MM.1S (cell line): ENCODE measurements around the gene FAM120A.

Source experiments
- DNase-seq: peaks from one replicate; pipeline ENCODE4 v3.0.0-alpha.2; 2015
- H2AFZ ChIP-seq: fragments of 300-600 bp; sonication (generic); 2 replicates; pipeline ENCODE4 v1.6.0; 2016; ENCODE audit warnings: antibody characterized with exemption, low read length
- H3F3A ChIP-seq: fragments of 300-600 bp; sonication (generic); 2 replicates; pipeline ENCODE4 v1.6.1; 2016; ENCODE audit warnings: mild to moderate bottlenecking, antibody characterized with exemption, low read length, moderate library complexity, mixed read lengths; ENCODE audit not compliant: insufficient read depth
- H3K27ac ChIP-seq: fragments of 300-600 bp; sonication (generic); 2 replicates; pipeline ENCODE4 v1.5.1; 2016; ENCODE audit warnings: mild to moderate bottlenecking, low read length
- H3K27me3 ChIP-seq: fragments of 300-600 bp; sonication (generic); replicated peaks from 2 replicates; pipeline ENCODE4 v1.6.0; 2016; ENCODE audit warnings: low read length; ENCODE audit not compliant: insufficient read depth
- H3K36me3 ChIP-seq: fragments of 300-600 bp; sonication (generic); replicated peaks from 2 replicates; pipeline ENCODE4 v1.6.1; 2016; ENCODE audit warnings: mild to moderate bottlenecking, low read length, mixed read lengths; ENCODE audit not compliant: insufficient read depth
- H3K4me1 ChIP-seq: fragments of 300-600 bp; sonication (generic); 2 replicates; pipeline ENCODE4 v1.6.1; 2016; ENCODE audit warnings: low read length, mixed read lengths
- H3K4me2 ChIP-seq: fragments of 300-600 bp; sonication (generic); 2 replicates; pipeline ENCODE4 v1.6.0; 2016; ENCODE audit warnings: low read depth, low read length
- H3K4me3 ChIP-seq: fragments of 300-600 bp; sonication (generic); 2 replicates; pipeline ENCODE4 v1.5.1; 2016; ENCODE audit warnings: low read length, mixed read lengths
- H3K79me2 ChIP-seq: fragments of 300-600 bp; sonication (generic); 2 replicates; pipeline ENCODE4 v1.6.1; 2016; ENCODE audit warnings: mixed run types, low read length, mixed read lengths
- H3K9ac ChIP-seq: fragments of 300-600 bp; sonication (generic); 2 replicates; pipeline ENCODE4 v1.6.1; 2016; ENCODE audit warnings: low read length, mixed read lengths
- H3K9me2 ChIP-seq: fragments of 300-600 bp; sonication (generic); replicated peaks from 2 replicates; pipeline ENCODE4 v1.6.1; 2016; ENCODE audit warnings: mild to moderate bottlenecking, low read length, mixed read lengths; ENCODE audit not compliant: insufficient read depth
- H3K9me3 ChIP-seq: fragments of 300-600 bp; sonication (generic); replicated peaks from 2 replicates; pipeline ENCODE4 v1.6.1; 2016; ENCODE audit warnings: mild to moderate bottlenecking, low read length, mixed read lengths; ENCODE audit not compliant: insufficient read depth
- H4K20me1 ChIP-seq: fragments of 300-600 bp; sonication (generic); 2 replicates; pipeline ENCODE4 v1.6.1; 2016; ENCODE audit warnings: mild to moderate bottlenecking, low read length, moderate library complexity, mixed read lengths; ENCODE audit not compliant: insufficient read depth
- EZH2 ChIP-seq: fragments of 300-600 bp; sonication (generic); optimal IDR thresholded peaks from 2 replicates; pipeline ENCODE3; 2017; ENCODE audit warnings: low read depth, mild to moderate bottlenecking, antibody characterized with exemption, low read length, mixed read lengths
- EZH2phosphoT487 ChIP-seq: fragments of 300-600 bp; sonication (generic); IDR thresholded peaks from 2 replicates; pipeline ENCODE4 v1.6.1; 2018; ENCODE audit warnings: antibody characterized with exemption, low read length
- TF ChIP-seq, protein P1 (sequence below): fragments of 300-600 bp; sonication (generic); IDR thresholded peaks from 2 replicates; pipeline ENCODE4 v1.5.1; 2016; ENCODE audit warnings: antibody characterized with exemption, low read length, mixed read lengths

Gene FAM120A

DNA sequence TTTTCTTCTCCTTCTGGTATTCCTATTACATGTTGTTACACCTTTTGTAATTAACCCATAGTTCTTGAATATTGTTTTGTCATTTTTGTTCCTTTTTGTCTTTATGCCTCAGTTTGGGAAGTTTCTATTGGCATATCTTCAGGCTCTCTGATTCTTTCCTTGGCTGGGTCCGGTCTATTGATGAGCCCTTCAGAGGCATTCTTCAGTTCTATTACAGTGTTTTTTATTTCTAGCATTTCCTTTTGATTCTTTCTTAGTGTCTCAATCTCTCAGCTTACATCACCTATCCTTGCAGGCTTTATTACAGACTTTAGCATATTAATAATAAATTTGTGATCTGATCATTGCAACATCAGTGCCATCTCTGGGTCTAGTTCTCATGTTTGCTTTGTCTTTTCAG is 158.7 kb downstream of the FAM120A start:
- Histone ChIP-seq H3K36me3 (no peaks in the 10 kb centered on the region), H3K9ac (no peak overlapping the region), H3F3A (no peaks in the 10 kb centered on the region), H3K9me2 (no peaks in the 10 kb centered on the region), H3K79me2 (peaks cover 24% of the 10 kb centered on the region; the same call in 1 of the 2 replicates), H2AFZ (no peak overlapping the region), H3K4me1 (no peaks in the 10 kb centered on the region), H3K27me3 (no peaks in the 10 kb centered on the region), H3K4me2 (no peak overlapping the region), H4K20me1 (no peaks in the 10 kb centered on the region), H3K27ac (no peak overlapping the region), H3K4me3 (no peak overlapping the region), H3K9me3 (no peaks in the 10 kb centered on the region)
- no peak for DNase-seq
- TF ChIP-seq EZH2phosphoT487, result no peak
- TF ChIP-seq, protein P1, sequence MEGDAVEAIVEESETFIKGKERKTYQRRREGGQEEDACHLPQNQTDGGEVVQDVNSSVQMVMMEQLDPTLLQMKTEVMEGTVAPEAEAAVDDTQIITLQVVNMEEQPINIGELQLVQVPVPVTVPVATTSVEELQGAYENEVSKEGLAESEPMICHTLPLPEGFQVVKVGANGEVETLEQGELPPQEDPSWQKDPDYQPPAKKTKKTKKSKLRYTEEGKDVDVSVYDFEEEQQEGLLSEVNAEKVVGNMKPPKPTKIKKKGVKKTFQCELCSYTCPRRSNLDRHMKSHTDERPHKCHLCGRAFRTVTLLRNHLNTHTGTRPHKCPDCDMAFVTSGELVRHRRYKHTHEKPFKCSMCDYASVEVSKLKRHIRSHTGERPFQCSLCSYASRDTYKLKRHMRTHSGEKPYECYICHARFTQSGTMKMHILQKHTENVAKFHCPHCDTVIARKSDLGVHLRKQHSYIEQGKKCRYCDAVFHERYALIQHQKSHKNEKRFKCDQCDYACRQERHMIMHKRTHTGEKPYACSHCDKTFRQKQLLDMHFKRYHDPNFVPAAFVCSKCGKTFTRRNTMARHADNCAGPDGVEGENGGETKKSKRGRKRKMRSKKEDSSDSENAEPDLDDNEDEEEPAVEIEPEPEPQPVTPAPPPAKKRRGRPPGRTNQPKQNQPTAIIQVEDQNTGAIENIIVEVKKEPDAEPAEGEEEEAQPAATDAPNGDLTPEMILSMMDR, result no peak
- TF ChIP-seq EZH2, result no peak

DNA sequence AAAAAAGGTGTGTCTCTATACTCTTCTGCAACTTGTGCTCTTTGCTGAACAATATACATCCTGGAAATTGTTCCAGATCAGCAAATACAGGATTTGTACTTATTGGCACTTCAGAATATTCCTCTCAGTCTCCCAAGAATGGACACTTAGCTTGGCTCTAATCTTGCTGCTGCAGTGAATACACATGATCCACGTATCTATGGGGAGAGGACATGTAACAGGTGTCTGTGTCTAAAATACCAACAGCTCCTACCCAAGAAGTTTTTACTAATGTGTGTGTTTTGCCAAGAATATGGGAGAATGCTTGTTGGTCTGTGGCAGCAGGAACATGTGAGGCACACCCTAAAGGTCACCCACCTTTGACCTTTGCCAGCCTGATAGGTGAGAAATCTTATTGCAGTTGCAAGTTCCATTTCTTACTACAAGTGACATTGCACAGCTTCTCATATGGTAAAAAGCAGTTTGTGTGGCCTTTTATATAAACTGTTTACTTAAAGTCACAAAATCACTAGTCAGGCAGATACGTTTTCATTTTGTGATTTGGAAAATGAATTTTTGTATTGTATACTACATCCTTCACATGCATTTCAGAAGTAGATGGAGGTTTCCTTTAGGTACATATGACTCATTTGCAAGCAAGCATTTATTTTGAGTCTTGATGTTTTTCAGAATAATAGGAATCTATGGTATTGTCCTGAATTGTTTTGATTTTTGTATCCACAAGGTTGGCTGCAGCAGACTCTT is 160.7 kb downstream of the FAM120A start:
- H4K20me1 ChIP-seq, result no peaks in the 10 kb centered on the region
- no peaks in the 10 kb centered on the region for H3K27me3 ChIP-seq
- H3K4me2 ChIP-seq, result no peak overlapping the region
- H3K36me3 ChIP-seq, result no peaks in the 10 kb centered on the region
- H3K79me2 ChIP-seq, result peaks cover 18% of the 10 kb centered on the region; the same call in 1 of the 2 replicates
- TF ChIP-seq EZH2, result no peak
- TF ChIP-seq EZH2phosphoT487, result no peak
- TF ChIP-seq, protein P1, result no peak
- H3K9me3 ChIP-seq, result no peaks in the 10 kb centered on the region
- H3K9ac ChIP-seq, result no peak overlapping the region
- no peak overlapping the region for H2AFZ ChIP-seq
- no peaks in the 10 kb centered on the region for H3K4me1 ChIP-seq
- no peak for DNase-seq
- no peaks in the 10 kb centered on the region for H3F3A ChIP-seq
- no peak overlapping the region for H3K27ac ChIP-seq
- no peaks in the 10 kb centered on the region for H3K9me2 ChIP-seq
- no peak overlapping the region for H3K4me3 ChIP-seq

DNA sequence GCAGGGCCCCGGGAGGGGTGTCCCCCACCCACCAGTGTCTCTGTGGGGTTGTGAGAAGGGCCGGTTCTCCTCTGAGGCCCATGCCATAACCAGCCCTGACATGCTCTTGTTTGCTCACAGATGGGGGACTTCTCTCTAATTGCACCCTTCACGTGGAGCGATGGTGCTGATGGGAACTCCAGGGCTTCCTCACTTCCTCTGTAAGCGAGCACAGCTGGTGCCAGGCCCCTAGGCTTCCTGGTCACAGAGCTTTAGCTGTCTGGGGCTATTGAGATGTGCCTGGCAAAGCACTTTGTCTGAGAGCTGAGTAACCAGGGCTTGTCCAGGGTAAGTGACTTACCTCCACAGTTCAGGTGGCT is 161.3 kb downstream of the FAM120A start:
- H3K4me2 ChIP-seq, result no peak overlapping the region
- no peak overlapping the region for H3K27ac ChIP-seq
- peaks cover 18% of the 10 kb centered on the region; the same call in 1 of the 2 replicates for H3K79me2 ChIP-seq

More for the DNA sequence above, 161.3 kb downstream of the FAM120A start:
- Histone ChIP-seq H3K4me3 (no peak overlapping the region), H3F3A (no peaks in the 10 kb centered on the region), H3K36me3 (no peaks in the 10 kb centered on the region), H3K27me3 (no peaks in the 10 kb centered on the region), H3K9me3 (no peaks in the 10 kb centered on the region), H3K4me1 (no peaks in the 10 kb centered on the region), H2AFZ (no peak overlapping the region), H4K20me1 (no peaks in the 10 kb centered on the region), H3K9ac (no peak overlapping the region), H3K9me2 (no peaks in the 10 kb centered on the region)
- TF ChIP-seq EZH2phosphoT487 (no peak), EZH2 (no peak)
- TF ChIP-seq, protein P1, result no peak
- DNase-seq, result no peak
